Measurements from ENCODE around the gene NFIB. TPM values are rescaled to one million over a fixed set of nuclear protein-coding genes. Genes with fewer than 3 reads are reported as not detected.
A peak's percentile ranks its signal among the peaks of the same experiment; 100 is the strongest.

NFIB gene
- total RNA-seq, 2 experiments from 2014 or later = 13.7 to 25.1 TPM

DNA sequence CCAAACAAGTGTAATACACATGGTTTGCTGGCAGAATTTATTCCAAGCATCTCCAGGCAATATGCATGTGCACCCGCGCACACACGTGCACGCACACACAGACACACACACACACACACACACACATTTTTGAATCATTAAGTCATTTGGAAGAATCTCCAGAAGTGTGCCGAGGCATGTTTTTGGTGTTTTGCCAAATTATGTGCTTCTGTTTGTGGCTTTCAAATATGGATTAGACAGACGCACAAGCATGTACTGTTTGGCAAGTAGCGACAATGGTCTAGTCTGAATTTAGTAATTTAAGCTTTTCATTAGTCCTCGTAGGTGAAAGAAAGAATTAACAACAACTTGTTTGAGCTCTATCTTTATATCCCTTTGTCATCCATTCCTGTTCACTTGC, 36.7 kb downstream of the NFIB start:
- Histone ChIP-seq H4K20me1 (ENCODE audit: insufficient read depth, low read length) (no peaks in the 10 kb centered on the region), H3K4me2 (ENCODE audit: low read length) (no peak overlapping the region), H3K79me2 (ENCODE audit: insufficient read depth, low read depth, low read length) (0 out of 2 replicates have a peak, but pooled peaks cover 8% of the 10 kb centered on the region), H3K27ac (ENCODE audit: low read depth, low read length, poor library complexity, severe bottlenecking) (no peak overlapping the region), H3K4me3 (ENCODE audit: low read depth, low read length, poor library complexity, severe bottlenecking) (no peak overlapping the region), H3K9me3 (ENCODE audit: low read length) (no peaks in the 10 kb centered on the region), H3K9me2 (ENCODE audit: insufficient read depth, low read length) (no peaks in the 10 kb centered on the region), H2AFZ (ENCODE audit: low read length) (no peak overlapping the region), H3K4me1 (ENCODE audit: insufficient read depth, low read length, poor library complexity, severe bottlenecking) (peaks cover 30% of the 10 kb centered on the region), H3K36me3 (ENCODE audit: insufficient read depth, low read length) (no peaks in the 10 kb centered on the region)
- intact Hi-C loops (cut with micrococcal nuclease; ENCODE audit: unreplicated experiment) = no loop called here
- TF ChIP-seq EZH2phosphoT487 (IDR thresholded peaks at IDR 0.05; ENCODE audit: borderline replicate concordance, low read depth, low read length) = no peak
- TF ChIP-seq, protein P1, sequence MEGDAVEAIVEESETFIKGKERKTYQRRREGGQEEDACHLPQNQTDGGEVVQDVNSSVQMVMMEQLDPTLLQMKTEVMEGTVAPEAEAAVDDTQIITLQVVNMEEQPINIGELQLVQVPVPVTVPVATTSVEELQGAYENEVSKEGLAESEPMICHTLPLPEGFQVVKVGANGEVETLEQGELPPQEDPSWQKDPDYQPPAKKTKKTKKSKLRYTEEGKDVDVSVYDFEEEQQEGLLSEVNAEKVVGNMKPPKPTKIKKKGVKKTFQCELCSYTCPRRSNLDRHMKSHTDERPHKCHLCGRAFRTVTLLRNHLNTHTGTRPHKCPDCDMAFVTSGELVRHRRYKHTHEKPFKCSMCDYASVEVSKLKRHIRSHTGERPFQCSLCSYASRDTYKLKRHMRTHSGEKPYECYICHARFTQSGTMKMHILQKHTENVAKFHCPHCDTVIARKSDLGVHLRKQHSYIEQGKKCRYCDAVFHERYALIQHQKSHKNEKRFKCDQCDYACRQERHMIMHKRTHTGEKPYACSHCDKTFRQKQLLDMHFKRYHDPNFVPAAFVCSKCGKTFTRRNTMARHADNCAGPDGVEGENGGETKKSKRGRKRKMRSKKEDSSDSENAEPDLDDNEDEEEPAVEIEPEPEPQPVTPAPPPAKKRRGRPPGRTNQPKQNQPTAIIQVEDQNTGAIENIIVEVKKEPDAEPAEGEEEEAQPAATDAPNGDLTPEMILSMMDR (conservative IDR thresholded peaks at IDR 0.05; ENCODE audit: low read length) = no peak
- BruUV-seq (replicated peaks) = no TSS peak
- no peak for DNase-seq (ENCODE audit: low spot score)
- ChIA-PET CTCF (ENCODE audit: unreplicated experiment) (no interaction called here), POLR2A (interaction anchor here (0.8 to 1.9 kb wide), 3 partner anchors 23 to 34 kb away, joined by 3 to 8 read pairs (median 4); no protein-coding TSS in a partner anchor)

DNA sequence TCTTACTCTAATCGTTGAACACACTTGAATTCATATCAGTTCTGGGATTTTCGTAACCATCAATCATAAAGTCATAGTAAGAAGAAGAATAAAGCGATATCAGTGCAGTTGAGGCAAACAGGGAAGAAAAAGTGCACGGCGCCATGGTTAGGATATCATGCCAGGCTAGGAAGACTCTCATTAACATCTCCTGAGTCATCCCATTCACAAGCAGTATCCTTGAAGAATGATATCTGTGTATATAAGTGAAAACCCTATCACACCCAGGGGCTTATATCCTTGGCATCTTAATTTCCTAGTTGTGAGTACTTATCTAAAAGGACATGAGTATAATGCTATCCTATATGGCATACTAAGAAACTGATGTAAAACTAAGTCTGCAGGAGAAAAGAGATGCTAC, 38.6 kb downstream of the NFIB start:
- no peaks in the 10 kb centered on the region for H3K9me2 ChIP-seq (ENCODE audit: insufficient read depth, low read length)
- DNase-seq (ENCODE audit: low spot score) = no peak
- POLR2A ChIA-PET = interaction anchor here (0.6 to 1.9 kb wide), 3 partner anchors 27 to 223 kb away, joined by 3 to 8 read pairs (median 7); no protein-coding TSS in a partner anchor
- no peak overlapping the region for H3K4me2 ChIP-seq (ENCODE audit: low read length)
- intact Hi-C loops (cut with micrococcal nuclease; ENCODE audit: unreplicated experiment) = no loop called here
- peaks cover 24% of the 10 kb centered on the region for H3K4me1 ChIP-seq (ENCODE audit: insufficient read depth, low read length, poor library complexity, severe bottlenecking)
- BruUV-seq (replicated peaks) = no TSS peak
- no peaks in the 10 kb centered on the region for H3K79me2 ChIP-seq (ENCODE audit: insufficient read depth, low read depth, low read length)
- no peaks in the 10 kb centered on the region for H3K36me3 ChIP-seq (ENCODE audit: insufficient read depth, low read length)
- H3K9me3 ChIP-seq (ENCODE audit: low read length) = no peaks in the 10 kb centered on the region
- no peak overlapping the region for H3K27ac ChIP-seq (ENCODE audit: low read depth, low read length, poor library complexity, severe bottlenecking)
- H4K20me1 ChIP-seq (ENCODE audit: insufficient read depth, low read length) = 0 out of 2 replicates have a peak, but pooled peaks cover 6% of the 10 kb centered on the region
- H2AFZ ChIP-seq (ENCODE audit: low read length) = no peak overlapping the region
- H3K4me3 ChIP-seq (ENCODE audit: low read depth, low read length, poor library complexity, severe bottlenecking) = no peak overlapping the region
- TF ChIP-seq, protein P1 (conservative IDR thresholded peaks at IDR 0.05; ENCODE audit: low read length) = no peak
- TF ChIP-seq EZH2phosphoT487 (IDR thresholded peaks at IDR 0.05; ENCODE audit: borderline replicate concordance, low read depth, low read length) = no peak
- CTCF ChIA-PET (ENCODE audit: unreplicated experiment) = no interaction called here

- Histone ChIP-seq H3K79me2 (ENCODE audit: insufficient read depth, low read depth, low read length) (no peaks in the 10 kb centered on the region), H3K4me3 (ENCODE audit: low read depth, low read length, poor library complexity, severe bottlenecking) (no peak overlapping the region), H3K4me2 (ENCODE audit: low read length) (peak overlapping the region; percentile 45; the same call in 1 of the 2 replicates), H2AFZ (ENCODE audit: low read length) (no peak overlapping the region), H3K27ac (ENCODE audit: low read depth, low read length, poor library complexity, severe bottlenecking) (no peak overlapping the region), H3K9me3 (ENCODE audit: low read length) (no peaks in the 10 kb centered on the region), H4K20me1 (ENCODE audit: insufficient read depth, low read length) (0 out of 2 replicates have a peak, but pooled peaks cover 6% of the 10 kb centered on the region), H3K9me2 (ENCODE audit: insufficient read depth, low read length) (no peaks in the 10 kb centered on the region), H3K36me3 (ENCODE audit: insufficient read depth, low read length) (no peaks in the 10 kb centered on the region), H3K4me1 (ENCODE audit: insufficient read depth, low read length, poor library complexity, severe bottlenecking) (peaks cover 24% of the 10 kb centered on the region)
- BruUV-seq (replicated peaks) = no TSS peak
- no peak for DNase-seq (ENCODE audit: low spot score)
- intact Hi-C loops (cut with micrococcal nuclease; ENCODE audit: unreplicated experiment) = no loop called here
- TF ChIP-seq, protein P1 (conservative IDR thresholded peaks at IDR 0.05; ENCODE audit: low read length) = no peak
- TF ChIP-seq EZH2phosphoT487 (IDR thresholded peaks at IDR 0.05; ENCODE audit: borderline replicate concordance, low read depth, low read length) = no peak
- CTCF ChIA-PET (ENCODE audit: unreplicated experiment) = no interaction called here
- POLR2A ChIA-PET = interaction anchor here (0.9 to 1.0 kb wide), 4 partner anchors 10 to 116 kb away, joined by 3 to 5 read pairs (median 3); no protein-coding TSS in a partner anchor
These were observed 40.2 kb downstream of the NFIB start for GRCh38 chr9:14273696-14274121.
